Measurements from ENCODE around the gene ADAT3.

DNA sequence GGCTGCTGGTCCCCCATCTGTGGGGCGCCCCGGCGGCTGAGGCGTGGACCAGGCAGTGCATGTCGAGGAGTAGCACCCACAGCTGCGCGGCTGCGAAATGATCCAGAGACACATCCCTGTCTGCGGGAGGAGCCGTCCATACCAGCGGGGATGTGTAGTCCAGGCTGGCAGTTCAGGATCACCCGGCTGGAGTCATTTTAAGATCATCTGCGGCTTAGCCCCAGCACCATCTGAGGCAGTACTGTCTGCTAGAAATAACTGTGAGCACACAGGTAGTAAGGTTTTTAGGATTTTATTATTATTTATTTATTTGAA is 3.1 kb downstream of the ADAT3 start:
- no peak for TF ChIP-seq POLR2A (IDR thresholded peaks at IDR 0.05)
- TF ChIP-seq, protein P1, sequence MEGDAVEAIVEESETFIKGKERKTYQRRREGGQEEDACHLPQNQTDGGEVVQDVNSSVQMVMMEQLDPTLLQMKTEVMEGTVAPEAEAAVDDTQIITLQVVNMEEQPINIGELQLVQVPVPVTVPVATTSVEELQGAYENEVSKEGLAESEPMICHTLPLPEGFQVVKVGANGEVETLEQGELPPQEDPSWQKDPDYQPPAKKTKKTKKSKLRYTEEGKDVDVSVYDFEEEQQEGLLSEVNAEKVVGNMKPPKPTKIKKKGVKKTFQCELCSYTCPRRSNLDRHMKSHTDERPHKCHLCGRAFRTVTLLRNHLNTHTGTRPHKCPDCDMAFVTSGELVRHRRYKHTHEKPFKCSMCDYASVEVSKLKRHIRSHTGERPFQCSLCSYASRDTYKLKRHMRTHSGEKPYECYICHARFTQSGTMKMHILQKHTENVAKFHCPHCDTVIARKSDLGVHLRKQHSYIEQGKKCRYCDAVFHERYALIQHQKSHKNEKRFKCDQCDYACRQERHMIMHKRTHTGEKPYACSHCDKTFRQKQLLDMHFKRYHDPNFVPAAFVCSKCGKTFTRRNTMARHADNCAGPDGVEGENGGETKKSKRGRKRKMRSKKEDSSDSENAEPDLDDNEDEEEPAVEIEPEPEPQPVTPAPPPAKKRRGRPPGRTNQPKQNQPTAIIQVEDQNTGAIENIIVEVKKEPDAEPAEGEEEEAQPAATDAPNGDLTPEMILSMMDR (IDR thresholded peaks at IDR 0.05 in 4 of 5, conservative IDR thresholded peaks at IDR 0.05 in 1 of 5) = no peak
